GM12891 (cell line): ENCODE data around the gene RAB15.

Experiments used
- PAX5 ChIP-seq: IDR thresholded peaks from 2 replicates; pipeline ENCODE4 v1.6.1; 2011; ENCODE audit warnings: low read length, moderate library complexity, mild to moderate bottlenecking; ENCODE audit not compliant: insufficient read depth, severe bottlenecking
- POLR2A ChIP-seq: IDR thresholded peaks from 2 replicates; pipeline ENCODE4 v1.6.1; 2011; ENCODE audit warnings: low read depth, low read length, control low read depth
- POLR2AphosphoS5 ChIP-seq: IDR thresholded peaks from 2 replicates; pipeline ENCODE4 v1.6.1; 2011; ENCODE audit warnings: low read depth, low read length, control low read depth
- SPI1 ChIP-seq: IDR thresholded peaks from 2 replicates; pipeline ENCODE4 v1.6.1; 2011; ENCODE audit warnings: low read depth, low read length, control low read depth

- no peak for TF ChIP-seq POLR2AphosphoS5
- TF ChIP-seq POLR2A = no peak
- TF ChIP-seq PAX5 = no peak
- TF ChIP-seq SPI1 = no peak
Measured at GRCh38 chr14:64944861-64945260, 27.3 kb downstream of the RAB15 start.
